ENCODE results near the gene NAP1L4. TPM values are rescaled to one million over a fixed set of nuclear protein-coding genes. Genes with fewer than 3 reads are reported as not detected.

NAP1L4 gene
- total and polyA plus RNA-seq, 3 experiments from 2014 or later: 163 to 280 (median 273) TPM

GRCh38 chr11:2945031-2945756, 46.9 kb downstream of the NAP1L4 start:
- POLR2A ChIA-PET: no interaction called here
- Histone ChIP-seq H3K36me3 (ENCODE audit: insufficient read depth, low read length) (peaks cover 30% of the 10 kb centered on the region), H3K4me3 (ENCODE audit: low read length) (no peak overlapping the region), H3K27ac (ENCODE audit: low read depth, low read length) (no peak overlapping the region), H3K27me3 (ENCODE audit: insufficient read depth, low read length, poor library complexity, severe bottlenecking) (no peaks in the 10 kb centered on the region), H3K4me1 (ENCODE audit: insufficient read depth, low read length) (peaks cover 20% of the 10 kb centered on the region), H3K9me3 (ENCODE audit: low read length) (no peaks in the 10 kb centered on the region)
- peaks cover 0 to 70% (median 13%) of the 10 kb centered on the region in 3 donors for H3K36me3 Mint-ChIP-seq
- H3K4me3 Mint-ChIP-seq: peak overlapping the region in 3 of 7 donors; percentile 12 to 37 (median 29)
- peaks cover 31 to 79% (median 32%) of the 10 kb centered on the region in 3 donors for H3K4me1 Mint-ChIP-seq
- H3K9me3 Mint-ChIP-seq: no peaks in the 10 kb centered on the region
- H3K27ac Mint-ChIP-seq: peak overlapping the region; percentile 24 to 90 (median 72)
- DNase-seq: peak in 1 of 5 donors; percentile 46
- H3K27me3 Mint-ChIP-seq: peaks cover 0 to 1% of the 10 kb centered on the region in 2 donors
- CTCF ChIA-PET: interaction anchor here (1.0 to 1.5 kb wide), 3 partner anchors 16 to 414 kb away, joined by 4 read pairs; partner anchors contain the start of gene PHLDA2

- peaks cover 20% of the 10 kb centered on the region for H3K4me1 ChIP-seq (ENCODE audit: insufficient read depth, low read length)
- H3K27ac ChIP-seq (ENCODE audit: low read depth, low read length): no peak overlapping the region
- Mint-ChIP-seq H3K4me1 (peaks cover 30 to 81% (median 36%) of the 10 kb centered on the region in 3 donors), H3K27ac (peak overlapping the region in 1 of 8 donors; percentile 29), H3K4me3 (no peak overlapping the region), H3K9me3 (peaks cover 0 to 3% (median 3%) of the 10 kb centered on the region in 5 donors), H3K27me3 (peaks cover 0 to 3% of the 10 kb centered on the region in 2 donors), H3K36me3 (peaks cover 0 to 63% (median 11%) of the 10 kb centered on the region in 3 donors)
- POLR2A ChIA-PET: no interaction called here
- no peak overlapping the region for H3K4me3 ChIP-seq (ENCODE audit: low read length)
- H3K36me3 ChIP-seq (ENCODE audit: insufficient read depth, low read length): peaks cover 23% of the 10 kb centered on the region
- no peaks in the 10 kb centered on the region for H3K27me3 ChIP-seq (ENCODE audit: insufficient read depth, low read length, poor library complexity, severe bottlenecking)
- no peaks in the 10 kb centered on the region for H3K9me3 ChIP-seq (ENCODE audit: low read length)
- no peak for DNase-seq
- CTCF ChIA-PET: no interaction called here
These were observed 47.6 kb downstream of the NAP1L4 start for GRCh38 chr11:2944530-2944929.

GRCh38 chr11:2943711-2944118, 48.4 kb downstream of the NAP1L4 start:
- Histone ChIP-seq H3K4me1 (ENCODE audit: insufficient read depth, low read length) (peaks cover 20% of the 10 kb centered on the region), H3K27me3 (ENCODE audit: insufficient read depth, low read length, poor library complexity, severe bottlenecking) (no peaks in the 10 kb centered on the region), H3K27ac (ENCODE audit: low read depth, low read length) (no peak overlapping the region), H3K4me3 (ENCODE audit: low read length) (no peak overlapping the region), H3K36me3 (ENCODE audit: insufficient read depth, low read length) (peaks cover 15% of the 10 kb centered on the region), H3K9me3 (ENCODE audit: low read length) (peaks cover 5% of the 10 kb centered on the region)
- CTCF ChIA-PET: no interaction called here
- no peak for DNase-seq
- H3K9me3 Mint-ChIP-seq: peaks cover 0 to 9% (median 9%) of the 10 kb centered on the region in 5 donors
- no peak overlapping the region for H3K4me3 Mint-ChIP-seq
- peaks cover 28 to 73% (median 37%) of the 10 kb centered on the region in 3 donors for H3K4me1 Mint-ChIP-seq
- POLR2A ChIA-PET: no interaction called here
- H3K27me3 Mint-ChIP-seq: peaks cover 0 to 4% of the 10 kb centered on the region in 2 donors
- peaks cover 4 to 55% (median 4%) of the 10 kb centered on the region in 3 donors for H3K36me3 Mint-ChIP-seq
- peak overlapping the region in 5 of 8 donors; percentile 7 to 66 (median 45) for H3K27ac Mint-ChIP-seq

- Histone ChIP-seq H3K4me1 (ENCODE audit: insufficient read depth, low read length) (peaks cover 20% of the 10 kb centered on the region), H3K27me3 (ENCODE audit: insufficient read depth, low read length, poor library complexity, severe bottlenecking) (no peaks in the 10 kb centered on the region), H3K4me3 (ENCODE audit: low read length) (no peak overlapping the region), H3K9me3 (ENCODE audit: low read length) (peaks cover 8% of the 10 kb centered on the region), H3K36me3 (ENCODE audit: insufficient read depth, low read length) (peaks cover 9% of the 10 kb centered on the region), H3K27ac (ENCODE audit: low read depth, low read length) (no peak overlapping the region)
- Mint-ChIP-seq H3K36me3 (peaks cover 4 to 49% (median 10%) of the 10 kb centered on the region in 3 donors), H3K27ac (peak overlapping the region in 7 of 8 donors; percentile 7 to 64 (median 32)), H3K4me3 (no peak overlapping the region), H3K4me1 (peaks cover 28 to 69% (median 36%) of the 10 kb centered on the region in 3 donors), H3K27me3 (peaks cover 0 to 9% of the 10 kb centered on the region in 2 donors), H3K9me3 (peaks cover 0 to 15% (median 14%) of the 10 kb centered on the region in 5 donors)
- CTCF ChIA-PET: interaction anchor here (0.7 to 1.4 kb wide), 2 partner anchors 13 to 72 kb away, joined by 3 to 4 read pairs; no protein-coding TSS in a partner anchor
- POLR2A ChIA-PET: interaction anchor here (0.5 to 0.9 kb wide), 2 partner anchors 13 to 104 kb away, joined by 3 to 4 read pairs; no protein-coding TSS in a partner anchor
- DNase-seq: no peak
These were observed 49.0 kb downstream of the NAP1L4 start for GRCh38 chr11:2942872-2943710.

- peaks cover 20% of the 10 kb centered on the region for H3K4me1 ChIP-seq (ENCODE audit: insufficient read depth, low read length)
- H3K9me3 ChIP-seq (ENCODE audit: low read length): peaks cover 14% of the 10 kb centered on the region
- Mint-ChIP-seq H3K27me3 (peaks cover 0 to 14% of the 10 kb centered on the region in 2 donors), H3K36me3 (peaks cover 6 to 43% (median 13%) of the 10 kb centered on the region in 3 donors), H3K4me3 (no peak overlapping the region), H3K27ac (peak overlapping the region in 3 of 8 donors; percentile 17 to 70 (median 30)), H3K9me3 (peaks cover 3 to 22% (median 19%) of the 10 kb centered on the region in 5 donors), H3K4me1 (peaks cover 28 to 62% (median 30%) of the 10 kb centered on the region in 3 donors)
- POLR2A ChIA-PET: interaction anchor here (0.5 to 0.9 kb wide), 2 partner anchors 12 to 105 kb away, joined by 3 to 4 read pairs; no protein-coding TSS in a partner anchor
- no peak overlapping the region for H3K4me3 ChIP-seq (ENCODE audit: low read length)
- DNase-seq: no peak
- H3K27ac ChIP-seq (ENCODE audit: low read depth, low read length): no peak overlapping the region
- peaks cover 2% of the 10 kb centered on the region for H3K36me3 ChIP-seq (ENCODE audit: insufficient read depth, low read length)
- no peaks in the 10 kb centered on the region for H3K27me3 ChIP-seq (ENCODE audit: insufficient read depth, low read length, poor library complexity, severe bottlenecking)
- CTCF ChIA-PET: interaction anchor here (0.7 to 1.4 kb wide), 3 partner anchors 12 to 150 kb away, joined by 3 to 6 read pairs (median 4); no protein-coding TSS in a partner anchor
These were observed 49.7 kb downstream of the NAP1L4 start for GRCh38 chr11:2942447-2942846.

GRCh38 chr11:2940921-2941821, 51.0 kb downstream of the NAP1L4 start:
- H3K36me3 Mint-ChIP-seq: peaks cover 4 to 31% (median 15%) of the 10 kb centered on the region in 3 donors

More at GRCh38 chr11:2940921-2941821, 51.0 kb downstream of the NAP1L4 start:
- H3K27me3 Mint-ChIP-seq: peaks cover 0 to 18% of the 10 kb centered on the region in 2 donors
- no peak overlapping the region for H3K27ac ChIP-seq (ENCODE audit: low read depth, low read length)
- peaks cover 13% of the 10 kb centered on the region for H3K4me1 ChIP-seq (ENCODE audit: insufficient read depth, low read length)
- peak overlapping the region in 4 of 8 donors; percentile 41 to 75 (median 68) for H3K27ac Mint-ChIP-seq
- DNase-seq: no peak
- no peaks in the 10 kb centered on the region for H3K27me3 ChIP-seq (ENCODE audit: insufficient read depth, low read length, poor library complexity, severe bottlenecking)
- no peaks in the 10 kb centered on the region for H3K36me3 ChIP-seq (ENCODE audit: insufficient read depth, low read length)
- peaks cover 17 to 50% (median 20%) of the 10 kb centered on the region in 3 donors for H3K4me1 Mint-ChIP-seq
- peaks cover 15% of the 10 kb centered on the region for H3K9me3 ChIP-seq (ENCODE audit: low read length)
- H3K9me3 Mint-ChIP-seq: peaks cover 5 to 28% (median 24%) of the 10 kb centered on the region in 5 donors
- H3K4me3 ChIP-seq (ENCODE audit: low read length): no peak overlapping the region
- no peak overlapping the region for H3K4me3 Mint-ChIP-seq
- CTCF ChIA-PET: interaction anchor here (0.6 to 1.3 kb wide), 4 partner anchors 11 to 408 kb away, joined by 3 to 6 read pairs (median 4); no protein-coding TSS in a partner anchor
- POLR2A ChIA-PET: no interaction called here

Data from CD8-positive, alpha-beta memory T cell (primary cell).